NCI-H510A (cell line): Measurements from ENCODE around the gene SPP1.
"Not testable (repeated sequence)": the region's sequence is repeated elsewhere in the genome, so short reads cannot be mapped to it uniquely, and the experiment has no call there.

Experiments
- DNase-seq: peaks from one replicate; lab custom pipeline; 2025; lab: John Stamatoyannopoulos, UW

The SPP1 gene

GRCh38 chr4:88025868-88026661 is 50.6 kb downstream of the SPP1 start:
- not testable (repeated sequence) for DNase-seq

- DNase-seq: no peak
These were observed 52.4 kb downstream of the SPP1 start for GRCh38 chr4:88027611-88028608.

GRCh38 chr4:88028946-88029345 is 53.4 kb downstream of the SPP1 start:
- no peak for DNase-seq

GRCh38 chr4:88029556-88029955 is 54.0 kb downstream of the SPP1 start:
- DNase-seq: no peak

GRCh38 chr4:88030565-88031310 is 55.2 kb downstream of the SPP1 start:
- no peak for DNase-seq
